Kidney epithelial cell (primary cell): ENCODE results near the gene SYNE2. TPM values are rescaled to one million over a fixed set of nuclear protein-coding genes. Genes with fewer than 3 reads are reported as not detected.

Experiments used
- DNase-seq: peaks from one replicate; pipeline ENCODE4 v3.0.0-alpha.2; 2010; ENCODE audit warnings: low read depth
- H3K27me3 ChIP-seq: 2 replicates; pipeline ENCODE4 v1.6.0; 2011; ENCODE audit warnings: low read length; ENCODE audit not compliant: control insufficient read depth, insufficient read depth
- H3K36me3 ChIP-seq: 2 replicates; pipeline ENCODE4 v1.5.1; 2011; ENCODE audit warnings: low read length; ENCODE audit not compliant: control insufficient read depth, insufficient read depth
- H3K4me3 ChIP-seq: 2 replicates; pipeline ENCODE4 v1.5.1; 2011; ENCODE audit warnings: low read depth, mild to moderate bottlenecking, control low read depth, low read length
- total RNA-seq: library from RNA; depleted of rRNA; stranded (reverse); fragments of >200 nt; gene quantifications from 2 replicates; pipeline ENCODE4 v1.2.3, GENCODE V29; 2015
- TF ChIP-seq, protein P1 (sequence below): IDR thresholded peaks from 2 replicates; pipeline ENCODE4 v1.5.1; 2011; ENCODE audit warnings: mild to moderate bottlenecking, moderate library complexity, low read length, control low read depth, inconsistent platforms; ENCODE audit not compliant: insufficient read depth, poor library complexity, severe bottlenecking

The SYNE2 gene
- total RNA-seq, 1 donor from 2014 or later: 35.7 TPM

DNA sequence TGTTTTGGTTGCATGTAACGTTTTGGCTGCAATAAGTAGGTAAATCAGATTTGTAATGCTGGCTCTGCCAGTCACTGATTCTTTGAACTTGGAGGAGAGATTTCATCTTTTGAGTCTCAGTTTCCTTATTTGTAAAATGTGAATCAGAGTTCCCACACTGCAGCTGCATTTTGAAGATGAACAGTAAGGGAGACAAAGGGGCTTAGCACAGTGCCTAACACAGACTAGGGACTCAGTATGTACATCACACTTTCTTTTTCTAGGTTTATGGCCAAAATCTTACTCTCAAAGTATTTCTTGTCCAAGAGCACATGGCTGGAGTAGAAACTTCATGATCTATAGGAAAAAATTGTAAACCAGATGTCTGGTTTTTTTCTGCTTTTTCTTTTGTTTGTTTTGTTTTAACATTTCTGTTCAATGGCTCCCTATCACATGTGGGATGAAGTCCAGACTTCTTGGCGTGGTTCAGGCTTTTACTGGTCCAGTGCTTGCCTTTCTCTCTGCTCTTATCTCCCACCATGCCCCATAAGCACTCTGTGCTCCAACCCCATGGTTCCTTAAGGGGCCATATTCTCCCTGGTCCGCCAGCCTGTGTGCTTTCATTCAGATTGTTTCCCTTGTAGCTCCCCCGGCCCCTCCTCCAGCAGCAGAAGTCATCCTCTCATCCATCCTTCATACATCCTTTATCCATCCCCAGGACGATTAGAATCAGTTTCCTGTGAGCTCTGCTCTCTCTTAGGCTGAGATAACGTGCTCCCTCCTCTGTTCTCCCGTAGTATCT, 58.0 kb downstream of the SYNE2 start:
- Histone ChIP-seq H3K36me3 (no peaks in the 10 kb centered on the region), H3K4me3 (no peak overlapping the region), H3K27me3 (no peaks in the 10 kb centered on the region)
- TF ChIP-seq, protein P1, sequence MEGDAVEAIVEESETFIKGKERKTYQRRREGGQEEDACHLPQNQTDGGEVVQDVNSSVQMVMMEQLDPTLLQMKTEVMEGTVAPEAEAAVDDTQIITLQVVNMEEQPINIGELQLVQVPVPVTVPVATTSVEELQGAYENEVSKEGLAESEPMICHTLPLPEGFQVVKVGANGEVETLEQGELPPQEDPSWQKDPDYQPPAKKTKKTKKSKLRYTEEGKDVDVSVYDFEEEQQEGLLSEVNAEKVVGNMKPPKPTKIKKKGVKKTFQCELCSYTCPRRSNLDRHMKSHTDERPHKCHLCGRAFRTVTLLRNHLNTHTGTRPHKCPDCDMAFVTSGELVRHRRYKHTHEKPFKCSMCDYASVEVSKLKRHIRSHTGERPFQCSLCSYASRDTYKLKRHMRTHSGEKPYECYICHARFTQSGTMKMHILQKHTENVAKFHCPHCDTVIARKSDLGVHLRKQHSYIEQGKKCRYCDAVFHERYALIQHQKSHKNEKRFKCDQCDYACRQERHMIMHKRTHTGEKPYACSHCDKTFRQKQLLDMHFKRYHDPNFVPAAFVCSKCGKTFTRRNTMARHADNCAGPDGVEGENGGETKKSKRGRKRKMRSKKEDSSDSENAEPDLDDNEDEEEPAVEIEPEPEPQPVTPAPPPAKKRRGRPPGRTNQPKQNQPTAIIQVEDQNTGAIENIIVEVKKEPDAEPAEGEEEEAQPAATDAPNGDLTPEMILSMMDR: no peak
- DNase-seq: no peak

DNA sequence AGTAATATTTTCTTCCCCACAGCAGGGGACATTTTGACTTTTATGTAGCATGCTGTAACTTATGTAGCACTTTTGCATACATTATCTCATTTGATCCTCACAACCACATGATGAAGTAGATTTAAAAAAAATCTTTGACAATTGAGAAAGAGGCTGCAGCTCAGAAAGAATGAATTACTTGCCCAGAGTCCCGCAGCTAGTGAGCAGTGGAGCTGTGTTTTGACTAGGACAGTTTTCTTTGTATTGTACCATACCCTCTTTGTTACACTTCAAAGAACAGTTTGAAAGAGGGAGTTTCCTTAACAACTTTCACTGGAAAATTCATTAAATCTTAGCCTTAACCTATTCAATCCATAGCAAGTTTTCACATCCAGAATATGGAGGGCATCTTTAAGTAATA, 58.6 kb downstream of the SYNE2 start:
- DNase-seq: no peak
- H3K27me3 ChIP-seq: no peaks in the 10 kb centered on the region
- TF ChIP-seq, protein P1: no peak
- no peak overlapping the region for H3K4me3 ChIP-seq
- no peaks in the 10 kb centered on the region for H3K36me3 ChIP-seq

DNA sequence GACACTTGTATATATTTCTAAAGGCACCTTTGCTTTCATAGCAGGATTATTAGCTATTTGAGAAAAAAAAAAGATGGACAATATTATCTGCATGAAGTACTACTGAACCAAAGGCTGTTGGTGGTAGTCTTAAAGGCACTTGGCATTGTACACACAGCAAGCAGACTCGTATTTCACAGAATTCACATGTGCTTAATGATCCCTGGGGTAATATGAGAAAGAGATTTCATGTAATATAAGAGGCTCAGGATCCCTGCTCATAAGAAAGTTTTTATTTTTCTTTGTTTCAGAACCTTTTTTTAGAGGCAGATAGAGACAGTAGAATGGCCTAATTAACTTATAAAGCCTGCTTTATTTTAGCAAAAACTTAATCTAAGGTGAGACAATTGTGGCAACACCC, 59.5 kb downstream of the SYNE2 start:
- H3K27me3 ChIP-seq: no peaks in the 10 kb centered on the region
- no peak for DNase-seq
- H3K36me3 ChIP-seq: no peaks in the 10 kb centered on the region
- TF ChIP-seq, protein P1: no peak
- H3K4me3 ChIP-seq: no peak overlapping the region

DNA sequence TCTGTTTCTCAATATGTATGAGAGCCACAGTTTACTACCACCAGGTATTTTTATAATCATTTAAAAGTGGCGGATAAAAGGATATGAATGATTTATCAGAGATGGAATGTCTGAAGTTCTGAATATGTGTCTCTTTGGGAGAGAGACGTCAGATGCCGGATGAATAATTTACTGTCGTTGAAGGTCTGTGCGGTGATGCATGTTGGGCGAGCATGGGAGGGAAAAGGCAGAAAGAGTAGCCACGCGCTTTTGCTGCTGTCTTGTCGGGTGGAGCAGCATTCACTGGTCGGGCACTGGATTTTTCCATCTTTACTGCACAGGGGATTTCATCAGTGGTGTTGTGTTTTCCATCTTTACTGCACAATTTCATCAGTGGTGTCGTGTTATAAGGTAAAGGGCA, 65.6 kb downstream of the SYNE2 start:
- TF ChIP-seq, protein P1: no peak
- no peak overlapping the region for H3K4me3 ChIP-seq
- H3K27me3 ChIP-seq: no peaks in the 10 kb centered on the region
- no peaks in the 10 kb centered on the region for H3K36me3 ChIP-seq
- DNase-seq: no peak

DNA sequence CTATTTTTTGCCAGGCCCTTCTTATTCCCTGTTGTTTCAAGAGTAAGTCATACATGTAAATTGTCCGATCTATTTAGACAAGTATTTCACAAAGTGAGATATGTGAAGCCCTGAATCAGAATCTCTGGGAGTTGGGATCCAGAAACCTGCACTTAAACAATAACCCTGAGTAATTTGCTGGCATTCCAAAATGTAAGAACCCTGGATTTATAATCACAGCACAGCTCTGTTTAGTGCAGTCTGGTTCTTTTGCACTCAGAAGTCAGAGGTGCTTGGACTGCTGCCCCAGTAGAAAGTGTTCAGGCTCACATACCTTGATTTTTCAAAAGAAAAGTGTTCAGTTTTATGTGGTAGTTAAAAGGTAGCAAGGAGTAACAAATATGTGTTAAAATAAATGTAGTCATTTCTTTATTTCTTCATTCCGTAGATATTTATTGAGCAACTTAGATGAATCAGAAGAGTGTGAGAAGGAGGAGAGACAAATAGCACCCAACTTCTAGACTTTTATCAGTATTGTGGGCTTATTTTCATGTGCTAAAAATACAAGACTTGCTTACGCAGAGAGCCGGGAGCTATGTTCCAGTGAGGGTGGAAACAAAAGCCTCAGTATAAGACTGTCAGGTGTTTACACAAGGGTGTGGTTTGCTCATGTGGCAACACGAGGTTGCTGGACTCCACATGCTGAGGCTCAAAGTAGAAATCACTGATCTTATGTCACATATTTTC, 70.1 kb downstream of the SYNE2 start:
- Histone ChIP-seq H3K27me3 (no peaks in the 10 kb centered on the region), H3K36me3 (no peaks in the 10 kb centered on the region), H3K4me3 (no peak overlapping the region)
- TF ChIP-seq, protein P1: no peak
- peak; percentile 42 for DNase-seq
